Measurements from ENCODE around the gene EFTUD2. TPM values are rescaled to one million over a fixed set of nuclear protein-coding genes. Genes with fewer than 3 reads are reported as not detected.

Gene EFTUD2
- total and polyA plus RNA-seq, 2 of the 8 experiments (the other 6 are each of a cell fraction or from before 2014, with no cell fraction given), result 118 to 195 TPM

DNA sequence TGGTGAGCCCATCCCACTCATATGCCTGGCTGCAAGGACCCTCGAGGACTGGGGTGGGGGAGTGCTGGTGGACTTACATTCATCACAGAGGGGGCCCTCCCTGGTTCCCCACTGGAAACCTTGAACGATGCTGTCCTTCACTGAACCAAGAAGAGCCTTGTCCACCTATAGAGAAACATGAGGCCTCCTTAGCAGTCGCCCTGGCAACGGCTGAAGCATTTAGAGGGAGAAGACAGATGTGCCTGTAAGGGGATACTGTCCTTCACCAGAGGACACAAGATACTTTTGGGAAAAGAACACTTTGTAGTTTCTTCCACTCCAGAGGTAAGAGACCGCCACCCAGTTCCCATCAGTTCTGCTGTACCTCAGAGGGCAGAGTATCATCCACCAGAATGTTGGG, 45.1 kb downstream of the EFTUD2 start:
- H4K20me1 ChIP-seq (replicated peaks in 1 of 2; ENCODE audit: control insufficient read depth in 1 of 2, insufficient read depth in 2 of 2, low read length in 2 of 2), result peaks cover 0 to 1% of the 10 kb centered on the region in 2 experiments
- H3K23me2 ChIP-seq (ENCODE audit: low read depth, low read length), result no peaks in the 10 kb centered on the region
- H3K4ac ChIP-seq (replicated peaks; ENCODE audit: insufficient read length, low read depth, low read length), result no peak overlapping the region
- no peak overlapping the region for H3K56ac ChIP-seq (replicated peaks; ENCODE audit: insufficient read length, low read depth, low read length)
- ChIA-PET CTCF (ENCODE audit: partially characterized antibody) (interaction anchor here (0.8 to 28.4 kb wide), 6 partner anchors 9 to 80 kb away, joined by 3 to 577 read pairs (median 5); no protein-coding TSS in a partner anchor), POLR2A (ENCODE audit: partially characterized antibody) (interaction anchor here (1.2 kb wide), 1 partner anchor 28 kb away, joined by 5 read pairs; no protein-coding TSS in a partner anchor)
- H3K4me2 ChIP-seq (ENCODE audit: insufficient read depth in 1 of 2, low read depth in 2 of 2, low read length in 2 of 2), result no peak overlapping the region
- H4K5ac ChIP-seq (ENCODE audit: insufficient read length, low read depth, low read length), result no peak overlapping the region
- H2BK120ac ChIP-seq (replicated peaks; ENCODE audit: low read depth, low read length), result no peak overlapping the region
- no peak overlapping the region for H2AFZ ChIP-seq (ENCODE audit: low read length)
- H2BK12ac ChIP-seq (ENCODE audit: low read depth, low read length), result no peak overlapping the region
- no peak overlapping the region for H3K27ac ChIP-seq (ENCODE audit: low read depth, low read length)
- H3K79me1 ChIP-seq (ENCODE audit: low read depth, low read length), result no peaks in the 10 kb centered on the region
- 89% methylated on average over 5 of the region's 5 CpGs; no CpG with 5 or more reads in 1 of the 2 experiments for WGBS, 2 experiments (ENCODE audit: extremely low coverage in 1 of 2, insufficient coverage in 1 of 2, insufficient read length in 1 of 2, insufficient replicate concordance in 2 of 2, low coverage in 1 of 2, low lambda C conversion rate in 2 of 2, missing lambda C conversion rate in 1 of 2)
- H2BK20ac ChIP-seq (ENCODE audit: low read length), result no peak overlapping the region
- peaks cover 31 to 85% (median 63%) of the 10 kb centered on the region in 4 experiments for H3K36me3 ChIP-seq (ENCODE audit: control insufficient read depth in 2 of 4, insufficient read depth in 4 of 4, low read length in 3 of 4)
- no peaks in the 10 kb centered on the region for H3K79me2 ChIP-seq (ENCODE audit: control insufficient read depth in 1 of 2, insufficient read depth in 2 of 2, low read length in 2 of 2)
- no peak overlapping the region for H3K14ac ChIP-seq (ENCODE audit: insufficient read length)
- FAIRE-seq (no peak), DNase-seq (ENCODE audit: low read depth in 1 of 2, low spot score in 2 of 2) (no peak)
- no peak overlapping the region for H3K18ac ChIP-seq (ENCODE audit: extremely low read depth, low read length)
- no peaks in the 10 kb centered on the region for H3K27me3 ChIP-seq (replicated peaks in 1 of 4; ENCODE audit: control insufficient read depth in 3 of 4, extremely low read depth in 1 of 4, insufficient read depth in 3 of 4, low read length in 3 of 4)
- no peak overlapping the region for H2BK15ac ChIP-seq (ENCODE audit: low read length)
- no peak overlapping the region for H2AK5ac ChIP-seq (ENCODE audit: low read depth, low read length)
- H3K9ac ChIP-seq (replicated peaks in 1 of 4; ENCODE audit: extremely low read depth in 1 of 4, low read depth in 3 of 4, low read length in 3 of 4), result no peak overlapping the region
- no peak overlapping the region for H3K23ac ChIP-seq (ENCODE audit: insufficient read length)
- no peak overlapping the region for H2BK5ac ChIP-seq (ENCODE audit: low read depth, low read length)
- H3K4me1 ChIP-seq (replicated peaks in 1 of 4; ENCODE audit: control insufficient read depth in 3 of 4, insufficient read depth in 4 of 4, low read length in 3 of 4), result no peaks in the 10 kb centered on the region
- no peak overlapping the region for H3K4me3 ChIP-seq (ENCODE audit: extremely low read depth in 1 of 4, insufficient read depth in 2 of 4, low read depth in 3 of 4, low read length in 4 of 4)
- no peak overlapping the region for H4K8ac ChIP-seq (ENCODE audit: extremely low read depth, insufficient read depth, low read length)
- H3K9me3 ChIP-seq (ENCODE audit: insufficient read depth in 2 of 2, low read depth in 1 of 2, low read length in 1 of 2), result no peaks in the 10 kb centered on the region
- no peak overlapping the region for H4K91ac ChIP-seq (replicated peaks; ENCODE audit: insufficient read length, low read length)
- TF ChIP-seq RXRA (IDR thresholded peaks at IDR 0.05; ENCODE audit: insufficient read depth, low read depth, low read length) (no peak), CREB1 (IDR thresholded peaks at IDR 0.05) (no peak), TCF12 (IDR thresholded peaks at IDR 0.05; ENCODE audit: low read depth, low read length) (no peak), CHD2 (IDR thresholded peaks at IDR 0.05; ENCODE audit: low read length) (no peak), KDM1A (IDR thresholded peaks at IDR 0.05; ENCODE audit: borderline replicate concordance, low read length) (no peak), BRCA1 (IDR thresholded peaks at IDR 0.05; ENCODE audit: low read depth, low read length) (no peak), TEAD4 (IDR thresholded peaks at IDR 0.05; ENCODE audit: low read depth, low read length) (no peak), GABPA (IDR thresholded peaks at IDR 0.05; ENCODE audit: borderline replicate concordance, insufficient read depth, low read length) (no peak)
